IMR-90 (cell line): ENCODE measurements around the gene ATP10A. TPM values are rescaled to one million over a fixed set of nuclear protein-coding genes. Genes with fewer than 3 reads are reported as not detected.

ENCODE experiments used
- ATAC-seq: fragments of 200-7000 bp; cut with Tn5 transposase; 2 replicates; pipeline ENCODE4 v1.9.1; 2020; ENCODE audit warnings: low read depth, mild to moderate bottlenecking, moderate library complexity
- BruUV-seq: library from RNA; stranded (reverse); fragments of 400-500 nt; replicated peaks from 2 replicates; lab custom pipeline; 2021; lab: Mats Ljungman, UMichigan
- CTCF ChIA-PET: fragments of 300-600 bp; formaldehyde crosslinking; extraction: SDS; loops from one replicate; lab custom pipeline; 2021; ENCODE audit warnings: antibody characterized with exemption; lab: Yijun Ruan, JAX
- POLR2A ChIA-PET: fragments of 300-600 bp; sonication (Branson Sonifier 250); formaldehyde crosslinking; loops from one replicate; lab custom pipeline; 2022; ENCODE audit warnings: antibody characterized with exemption; ENCODE audit not compliant: unreplicated experiment; lab: Charles Lee
- DNase-seq: peaks from one replicate; pipeline ENCODE4 v3.0.0; 2013
- H2AFZ ChIP-seq: replicated peaks from 2 replicates; pipeline ENCODE3; 2013; ENCODE audit warnings: low read length, mild to moderate bottlenecking; ENCODE audit not compliant: poor library complexity
- H2AK5ac ChIP-seq: 2 replicates; pipeline ENCODE4 v1.6.1; 2013; ENCODE audit warnings: low read depth, low read length, inconsistent platforms
- H2AK9ac ChIP-seq: replicated peaks from 2 replicates; pipeline ENCODE3; 2013; ENCODE audit warnings: mild to moderate bottlenecking, low read depth, low read length, moderate library complexity; ENCODE audit not compliant: poor library complexity
- H2BK120ac ChIP-seq: 2 replicates; pipeline ENCODE4 v1.6.1; 2013; ENCODE audit warnings: low read depth, low read length, inconsistent platforms
- H2BK15ac ChIP-seq: 3 replicates; pipeline ENCODE4 v1.6.1; 2013; ENCODE audit warnings: low read depth, low read length, inconsistent platforms
- H2BK20ac ChIP-seq: 2 replicates; pipeline ENCODE4 v1.6.1; 2013; ENCODE audit warnings: low read depth, mild to moderate bottlenecking, inconsistent platforms, low read length, moderate library complexity
- H2BK5ac ChIP-seq: 2 replicates; pipeline ENCODE4 v1.6.1; 2013; ENCODE audit warnings: mild to moderate bottlenecking, low read depth, low read length, inconsistent platforms; ENCODE audit not compliant: poor library complexity, severe bottlenecking
- H3K14ac ChIP-seq: replicated peaks from 2 replicates; pipeline ENCODE4 v1.6.1; 2013; ENCODE audit warnings: low read depth, low read length, inconsistent platforms
- H3K18ac ChIP-seq: 2 replicates; pipeline ENCODE4 v1.6.1; 2013; ENCODE audit warnings: low read depth, low read length, control low read depth
- H3K23ac ChIP-seq: 2 replicates; pipeline ENCODE4 v1.6.1; 2013; ENCODE audit warnings: low read depth, low read length, inconsistent platforms
- H3K27ac ChIP-seq: 2 replicates; pipeline ENCODE4 v1.5.1; 2013; ENCODE audit warnings: mild to moderate bottlenecking, control low read depth, low read length; ENCODE audit not compliant: insufficient read depth
- H3K27me3 ChIP-seq: 2 replicates; pipeline ENCODE4 v1.6.1; 2013; ENCODE audit warnings: low read length; ENCODE audit not compliant: control insufficient read depth, insufficient read depth
- H3K36me3 ChIP-seq: 2 replicates; pipeline ENCODE4 v1.6.1; 2013; ENCODE audit warnings: low read length, mixed read lengths; ENCODE audit not compliant: control insufficient read depth, insufficient read depth
- H3K4ac ChIP-seq: 2 replicates; pipeline ENCODE4 v1.6.1; 2013; ENCODE audit warnings: low read depth, low read length, inconsistent platforms
- H3K4me1 ChIP-seq: 2 replicates; pipeline ENCODE4 v1.6.1; 2013; ENCODE audit warnings: low read length, mixed read lengths; ENCODE audit not compliant: control insufficient read depth, insufficient read depth
- H3K4me2 ChIP-seq: 2 replicates; pipeline ENCODE4 v1.6.1; 2013; ENCODE audit warnings: low read depth, mild to moderate bottlenecking, control low read depth, low read length, moderate library complexity
- H3K4me3 ChIP-seq: 2 replicates; pipeline ENCODE4 v1.5.1; 2013; ENCODE audit warnings: low read depth, mild to moderate bottlenecking, control low read depth, low read length, moderate library complexity; ENCODE audit not compliant: insufficient read depth
- H3K56ac ChIP-seq: 2 replicates; pipeline ENCODE4 v1.6.1; 2013; ENCODE audit warnings: low read length, inconsistent platforms; ENCODE audit not compliant: insufficient read depth; ENCODE audit errors: extremely low read depth
- H3K79me1 ChIP-seq, 2 experiments: 2 replicates each; pipeline ENCODE4 v1.6.1; 2013; ENCODE audit warnings: low read length in 2 of 2, inconsistent platforms in 1 of 2, low read depth in 1 of 2
- H3K9ac ChIP-seq: 2 replicates; pipeline ENCODE4 v1.6.1; 2013; ENCODE audit warnings: low read depth, low read length, control low read depth
- H3K9me1 ChIP-seq: 2 replicates; pipeline ENCODE4 v1.6.1; 2013; ENCODE audit warnings: low read length, inconsistent platforms; ENCODE audit not compliant: insufficient read depth
- H3K9me3 ChIP-seq: 2 replicates; pipeline ENCODE4 v1.6.1; 2013; ENCODE audit warnings: low read length; ENCODE audit not compliant: control insufficient read depth, insufficient read depth
- H4K20me1 ChIP-seq: 2 replicates; pipeline ENCODE4 v1.6.1; 2013; ENCODE audit warnings: low read length, inconsistent platforms; ENCODE audit not compliant: insufficient read depth
- H4K5ac ChIP-seq: 2 replicates; pipeline ENCODE4 v1.6.1; 2013; ENCODE audit warnings: mild to moderate bottlenecking, low read depth, low read length, control low read depth
- H4K8ac ChIP-seq, 2 experiments: 2 replicates each; pipeline ENCODE4 v1.6.1; 2013; ENCODE audit warnings: low read depth in 2 of 2, low read length in 2 of 2, control low read depth in 1 of 2, inconsistent platforms in 1 of 2
- H4K91ac ChIP-seq: 2 replicates; pipeline ENCODE4 v1.6.1; 2013; ENCODE audit warnings: low read depth, low read length, inconsistent platforms; ENCODE audit not compliant: insufficient read depth
- BHLHE40 ChIP-seq: fragments of 150-350 bp; IDR thresholded peaks from 2 replicates; pipeline ENCODE4 v1.6.1; 2016; ENCODE audit warnings: mild to moderate bottlenecking, low read depth, low read length
- CHD1 ChIP-seq: IDR thresholded peaks from 2 replicates; pipeline ENCODE4 v1.6.1; 2012; ENCODE audit warnings: low read depth, low read length, improper control_type of control experiment
- FOS ChIP-seq: fragments of 150-350 bp; IDR thresholded peaks from 2 replicates; pipeline ENCODE4 v1.6.1; 2016; ENCODE audit warnings: low read depth, low read length
- MAFK ChIP-seq: IDR thresholded peaks from 2 replicates; pipeline ENCODE4 v1.6.1; 2012; ENCODE audit warnings: low read depth, low read length, improper control_type of control experiment
- MAZ ChIP-seq: IDR thresholded peaks from 2 replicates; pipeline ENCODE4 v1.6.1; 2012; ENCODE audit warnings: low read depth, mild to moderate bottlenecking, low read length, improper control_type of control experiment, moderate library complexity, borderline replicate concordance
- MXI1 ChIP-seq: IDR thresholded peaks from 2 replicates; pipeline ENCODE4 v1.6.1; 2012; ENCODE audit warnings: low read depth, mild to moderate bottlenecking, low read length, moderate library complexity, borderline replicate concordance
- POLR2A ChIP-seq: IDR thresholded peaks from 2 replicates; pipeline ENCODE4 v1.6.1; 2012; ENCODE audit warnings: mild to moderate bottlenecking, low read depth, low read length
- RAD21 ChIP-seq: IDR thresholded peaks from 2 replicates; pipeline ENCODE4 v1.6.1; 2012; ENCODE audit warnings: low read length, improper control_type of control experiment
- RCOR1 ChIP-seq: IDR thresholded peaks from 2 replicates; pipeline ENCODE4 v1.6.1; 2012; ENCODE audit warnings: mild to moderate bottlenecking, low read length, improper control_type of control experiment; ENCODE audit not compliant: insufficient replicate concordance
- RFX5 ChIP-seq: IDR thresholded peaks from 2 replicates; pipeline ENCODE4 v1.8.0; 2012; ENCODE audit warnings: low read depth, mild to moderate bottlenecking, low read length, moderate library complexity
- SMC3 ChIP-seq: fragments of 150-350 bp; IDR thresholded peaks from 2 replicates; pipeline ENCODE4 v1.6.1; 2016; ENCODE audit warnings: low read depth, mild to moderate bottlenecking, antibody characterized with exemption, low read length, moderate library complexity
- WGBS, 2 experiments: methylation state at CpG; one replicate each; pipeline versions ENCODE4 v1.1.5 to v1.1.7; 2013; ENCODE audit warnings: missing lambda C conversion rate in 2 of 2; ENCODE audit not compliant: insufficient read length in 1 of 2; ENCODE audit errors: extremely low coverage in 2 of 2; 5-methylcytosine and 5-hydroxymethylcytosine counted together
- dilution Hi-C: fragments of 300-500 bp; cut with HindIII; formaldehyde crosslinking; loops from one replicate; pipeline ENCODE4 v1.14.3; 2018; ENCODE audit warnings: low sequenced_read_pairs; ENCODE audit not compliant: unreplicated experiment
- in situ Hi-C: fragments of 300-500 bp; cut with MboI; formaldehyde crosslinking; loops from 3 replicates; pipeline ENCODE4 v1.14.3; 2019; ENCODE audit warnings: low sequenced_read_pairs, inconsistent platforms, mixed read lengths
- intact Hi-C: fragments of 100-400 bp; cut with micrococcal nuclease; formaldehyde crosslinking; loops from 2 replicates; pipeline ENCODE4 v1.10.0; 2022
- polyA plus RNA-seq, 3 experiments: library from polyadenylated mRNA; depleted of rRNA; stranded (reverse); fragments of >200 nt; gene quantifications; 2 replicates each; pipeline ENCODE4 v1.2.3, GENCODE V29; 2012; ENCODE audit warnings: low replicate concordance in 1 of 3
- total RNA-seq: library from RNA; depleted of rRNA; stranded (reverse); fragments of >200 nt; gene quantifications from 2 replicates; pipeline ENCODE4 v1.2.3, GENCODE V29; 2012
- TF ChIP-seq, protein P1 (sequence below): fragments of 150-350 bp; IDR thresholded peaks from 2 replicates; pipeline ENCODE4 v1.6.1; 2016; ENCODE audit warnings: low read depth, mild to moderate bottlenecking, low read length, moderate library complexity, borderline replicate concordance
- TF ChIP-seq, protein P2 (sequence below): fragments of 150-350 bp; IDR thresholded peaks from 2 replicates; pipeline ENCODE4 v1.6.1; 2017; ENCODE audit warnings: mild to moderate bottlenecking, antibody characterized with exemption, low read length, low read depth

Gene ATP10A
- total and polyA plus RNA-seq, 2 of the 4 experiments (the other 2 are of a cell fraction) = 13.8 to 16.0 TPM

DNA sequence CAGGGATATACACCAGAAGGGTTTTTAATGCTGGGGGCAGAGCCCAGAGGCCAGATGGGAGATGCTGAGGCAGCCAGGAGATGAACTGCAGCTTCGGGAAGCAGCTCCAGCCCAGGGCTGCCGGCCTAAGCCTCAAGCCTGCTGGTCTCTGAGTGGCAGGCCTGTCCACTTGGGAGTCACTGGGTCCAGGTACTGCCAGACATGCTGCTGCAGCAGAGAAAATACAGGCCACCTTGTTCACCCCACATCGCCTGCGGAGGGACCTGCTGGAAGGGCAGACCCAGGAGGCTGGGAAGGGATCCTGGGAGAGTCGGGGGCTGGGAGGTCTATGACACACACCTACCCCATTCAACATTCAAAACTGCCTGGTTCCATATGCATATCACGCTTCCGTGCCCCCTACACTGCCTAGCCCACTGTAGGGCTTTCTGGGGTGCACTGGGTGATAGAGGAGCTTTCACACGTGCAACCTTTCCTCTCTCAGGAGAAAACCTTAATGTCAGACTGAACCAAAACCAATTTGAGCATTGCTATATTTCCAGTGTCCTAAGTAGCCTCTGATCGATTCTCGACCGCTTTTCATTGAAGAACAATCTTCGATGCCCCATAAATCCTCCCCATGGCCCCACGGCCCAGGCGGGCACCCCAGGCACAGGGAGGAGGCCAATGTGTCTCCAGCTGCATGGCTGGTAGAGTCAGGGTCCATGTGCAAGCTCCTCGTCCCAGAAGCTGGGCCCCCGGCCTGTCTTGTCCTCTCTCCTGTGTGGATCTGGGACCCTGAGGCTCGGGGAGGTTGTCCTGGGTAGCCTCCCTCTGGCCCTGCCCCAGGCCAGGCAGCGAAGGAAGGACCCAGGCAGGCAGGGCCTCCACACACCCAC lies 147.4 kb downstream of the ATP10A start (continued):
- no peak for TF ChIP-seq RFX5
- no peak for TF ChIP-seq POLR2A
- no peak for TF ChIP-seq RAD21
- no peak for TF ChIP-seq MAZ
- TF ChIP-seq MAFK = no peak
- no peak for TF ChIP-seq FOS
- TF ChIP-seq RCOR1 = no peak

DNA sequence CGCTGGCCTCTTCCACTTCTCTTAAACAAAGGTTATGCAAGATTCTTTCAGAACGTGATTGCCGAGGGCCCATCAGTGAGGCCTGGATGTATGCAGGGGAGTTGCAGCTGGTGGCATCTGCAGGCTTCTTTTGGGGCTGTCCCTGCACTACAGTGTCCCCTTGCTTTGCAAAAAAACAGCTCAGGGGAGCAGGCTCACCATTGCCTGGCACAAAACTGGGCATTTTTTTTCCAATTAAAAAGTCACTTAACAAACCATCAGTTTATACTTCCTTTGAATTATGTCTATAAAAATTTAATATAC lies 148.6 kb downstream of the ATP10A start:
- H2BK20ac ChIP-seq = no peak overlapping the region
- no TSS peak for BruUV-seq
- H3K27ac ChIP-seq = no peak overlapping the region
- H2AK5ac ChIP-seq = no peak overlapping the region
- no peak overlapping the region for H4K91ac ChIP-seq
- dilution Hi-C loops (no loop called here), in situ Hi-C loops (loop anchor here (25.0 kb wide), 1 partner anchor 548 kb away; no protein-coding TSS in a partner anchor), intact Hi-C loops (no loop called here)
- peaks cover 15% of the 10 kb centered on the region for H3K9me1 ChIP-seq
- no peak for DNase-seq
- no peak overlapping the region for H4K8ac ChIP-seq
- no peak for ATAC-seq
- no peak overlapping the region for H2BK5ac ChIP-seq
- ChIA-PET POLR2A (interaction anchor here (0.7 kb wide), 1 partner anchor 222 kb away, joined by 3 read pairs; no protein-coding TSS in a partner anchor), CTCF (no interaction called here)
- H3K9me3 ChIP-seq = no peaks in the 10 kb centered on the region
- no peak overlapping the region for H3K4ac ChIP-seq
- TF ChIP-seq MXI1 (no peak), POLR2A (no peak), FOS (no peak), SMC3 (no peak), CHD1 (no peak), BHLHE40 (no peak), RCOR1 (no peak), MAFK (no peak), RAD21 (no peak), RFX5 (no peak)
- TF ChIP-seq, protein P1, sequence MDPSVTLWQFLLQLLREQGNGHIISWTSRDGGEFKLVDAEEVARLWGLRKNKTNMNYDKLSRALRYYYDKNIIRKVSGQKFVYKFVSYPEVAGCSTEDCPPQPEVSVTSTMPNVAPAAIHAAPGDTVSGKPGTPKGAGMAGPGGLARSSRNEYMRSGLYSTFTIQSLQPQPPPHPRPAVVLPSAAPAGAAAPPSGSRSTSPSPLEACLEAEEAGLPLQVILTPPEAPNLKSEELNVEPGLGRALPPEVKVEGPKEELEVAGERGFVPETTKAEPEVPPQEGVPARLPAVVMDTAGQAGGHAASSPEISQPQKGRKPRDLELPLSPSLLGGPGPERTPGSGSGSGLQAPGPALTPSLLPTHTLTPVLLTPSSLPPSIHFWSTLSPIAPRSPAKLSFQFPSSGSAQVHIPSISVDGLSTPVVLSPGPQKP = no peak
- TF ChIP-seq, protein P2, sequence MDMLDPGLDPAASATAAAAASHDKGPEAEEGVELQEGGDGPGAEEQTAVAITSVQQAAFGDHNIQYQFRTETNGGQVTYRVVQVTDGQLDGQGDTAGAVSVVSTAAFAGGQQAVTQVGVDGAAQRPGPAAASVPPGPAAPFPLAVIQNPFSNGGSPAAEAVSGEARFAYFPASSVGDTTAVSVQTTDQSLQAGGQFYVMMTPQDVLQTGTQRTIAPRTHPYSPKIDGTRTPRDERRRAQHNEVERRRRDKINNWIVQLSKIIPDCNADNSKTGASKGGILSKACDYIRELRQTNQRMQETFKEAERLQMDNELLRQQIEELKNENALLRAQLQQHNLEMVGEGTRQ = no peak
- H3K23ac ChIP-seq = no peak overlapping the region
- H3K9ac ChIP-seq = no peak overlapping the region
- peaks cover 3% of the 10 kb centered on the region for H3K4me1 ChIP-seq
- no peak overlapping the region for H2BK15ac ChIP-seq
- peaks cover 6% of the 10 kb centered on the region; the same call in 1 of the 2 replicates for H3K36me3 ChIP-seq
- H4K20me1 ChIP-seq = no peaks in the 10 kb centered on the region
- H3K4me3 ChIP-seq = no peak overlapping the region
- no CpG with 5 or more reads among the region's 3 CpGs for WGBS, 2 experiments
- H2BK120ac ChIP-seq = no peak overlapping the region
- H3K4me2 ChIP-seq = no peak overlapping the region
- H3K27me3 ChIP-seq = no peaks in the 10 kb centered on the region
- H3K18ac ChIP-seq = no peak overlapping the region
- H2AK9ac ChIP-seq = no peak overlapping the region
- no peak overlapping the region for H4K5ac ChIP-seq
- H3K79me1 ChIP-seq = peaks cover 0 to 8% of the 10 kb centered on the region in 2 experiments; a peak in 3 of 4 replicates
- H2AFZ ChIP-seq = no peak overlapping the region
- H3K56ac ChIP-seq = no peak overlapping the region
- no peak overlapping the region for H3K14ac ChIP-seq
